Activated CD4-positive, alpha-beta T cell treated with anti-CD3 and anti-CD28 coated beads, Interleukin-2, Interleukin-4, amounts not matched to agents 100 ng/mL and 50 ng/mL, durations not matched to agents 16 hours and 8 hours (primary cell): ENCODE results near the gene CD14.
"Not testable (repeated sequence)": the region's sequence is repeated elsewhere in the genome, so short reads cannot be mapped to it uniquely, and the experiment has no call there.

Experiments used
- DNase-seq: peaks from one replicate; pipeline ENCODE4 v3.0.0-alpha.2; 2020; ENCODE audit warnings: low spot score

Gene CD14

DNA sequence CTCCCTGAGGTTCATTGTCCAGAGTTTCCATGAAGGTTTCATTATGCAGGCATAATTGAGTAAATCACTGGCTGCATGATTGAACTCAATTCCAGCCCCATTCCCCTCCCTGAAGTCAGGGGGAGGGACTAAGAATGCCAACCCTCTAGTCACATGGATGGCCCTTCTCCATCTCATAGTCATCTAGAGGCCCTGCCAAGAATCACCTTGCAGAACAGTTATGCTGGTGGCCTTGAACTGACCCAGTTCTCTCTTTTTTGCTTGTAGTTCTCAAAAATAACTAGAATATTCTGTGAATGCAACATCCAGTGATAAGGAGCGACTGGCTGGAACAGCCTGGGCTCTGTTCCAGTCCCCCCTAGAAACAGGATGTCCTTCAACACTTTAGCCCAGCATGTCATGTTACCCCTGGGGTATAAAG is 36.6 kb downstream of the CD14 start:
- DNase-seq, result no peak

DNA sequence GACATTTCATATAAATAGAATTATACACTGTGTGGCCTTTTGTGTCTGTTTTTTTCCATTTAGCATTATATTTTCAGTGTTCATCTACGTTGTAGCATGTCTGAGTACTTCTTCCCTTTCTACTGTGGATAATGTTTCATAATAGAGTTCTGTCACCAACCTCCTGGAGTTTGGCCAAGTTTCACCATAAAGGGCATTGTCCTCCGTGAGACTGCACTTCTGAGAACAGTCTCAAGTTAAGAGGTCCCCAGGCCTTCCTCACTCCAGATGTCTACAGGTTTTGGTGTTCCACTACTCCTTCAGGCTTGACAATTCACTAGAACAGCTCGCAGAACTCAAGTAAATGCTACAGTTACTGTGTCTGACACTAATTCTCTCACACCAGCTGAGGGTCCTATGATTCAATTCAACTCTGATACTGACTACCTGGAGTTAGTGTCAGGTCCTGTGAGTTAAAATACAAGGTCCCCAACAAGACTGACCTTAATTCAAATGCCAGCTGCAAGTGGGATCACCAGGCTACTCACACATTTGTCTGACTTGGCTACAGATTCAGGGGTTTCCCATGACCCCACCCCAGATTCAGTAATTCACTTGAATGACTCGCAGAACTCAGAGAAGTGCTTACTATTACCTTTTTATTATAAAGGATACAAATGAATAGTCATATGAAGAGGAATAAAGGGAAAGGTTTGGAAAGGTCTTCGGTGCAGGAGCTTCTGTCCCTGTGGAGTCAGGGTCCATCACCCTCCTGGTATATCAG is 37.3 kb downstream of the CD14 start:
- DNase-seq, result no peak

DNA sequence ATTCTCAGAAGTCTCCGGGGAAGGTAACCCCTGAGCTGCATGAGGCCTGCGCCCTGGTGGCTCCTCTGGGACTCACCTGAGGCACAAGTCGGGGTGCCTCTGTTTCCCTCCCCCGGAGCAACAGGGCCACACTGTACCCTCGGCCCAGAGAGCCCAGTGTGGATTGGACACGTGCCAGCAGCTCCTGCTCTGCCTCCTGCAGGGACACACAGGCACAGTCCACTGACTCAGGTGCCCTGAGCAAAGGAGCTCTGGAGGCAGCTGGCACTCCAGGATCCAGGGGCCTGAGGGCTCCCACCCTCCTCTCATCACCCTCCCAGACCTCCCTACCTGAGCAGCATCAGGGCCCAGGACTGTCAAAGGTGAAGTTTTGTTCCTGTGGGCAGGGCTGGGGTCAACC is 38.8 kb downstream of the CD14 start:
- no peak for DNase-seq

DNA sequence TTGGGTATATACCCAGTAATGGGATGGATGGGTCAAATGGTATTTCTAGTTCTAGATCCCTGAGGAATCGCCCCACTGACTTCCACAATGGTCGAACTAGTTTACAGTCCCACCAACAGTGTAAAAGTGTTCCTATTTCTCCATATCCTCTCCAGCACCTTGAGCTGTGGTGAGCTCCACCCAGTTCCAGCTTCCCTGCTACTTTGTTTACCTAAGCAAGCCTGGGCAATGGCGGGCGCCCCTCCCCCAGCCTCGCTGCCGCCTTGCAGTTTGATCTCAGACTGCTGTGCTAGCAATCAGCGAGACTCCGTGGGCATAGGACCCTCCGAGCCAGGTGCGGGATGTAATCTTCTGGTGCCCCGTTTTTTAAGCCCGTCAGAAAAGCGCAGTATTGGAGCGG is 39.9 kb downstream of the CD14 start:
- DNase-seq, result not testable (repeated sequence)

DNA sequence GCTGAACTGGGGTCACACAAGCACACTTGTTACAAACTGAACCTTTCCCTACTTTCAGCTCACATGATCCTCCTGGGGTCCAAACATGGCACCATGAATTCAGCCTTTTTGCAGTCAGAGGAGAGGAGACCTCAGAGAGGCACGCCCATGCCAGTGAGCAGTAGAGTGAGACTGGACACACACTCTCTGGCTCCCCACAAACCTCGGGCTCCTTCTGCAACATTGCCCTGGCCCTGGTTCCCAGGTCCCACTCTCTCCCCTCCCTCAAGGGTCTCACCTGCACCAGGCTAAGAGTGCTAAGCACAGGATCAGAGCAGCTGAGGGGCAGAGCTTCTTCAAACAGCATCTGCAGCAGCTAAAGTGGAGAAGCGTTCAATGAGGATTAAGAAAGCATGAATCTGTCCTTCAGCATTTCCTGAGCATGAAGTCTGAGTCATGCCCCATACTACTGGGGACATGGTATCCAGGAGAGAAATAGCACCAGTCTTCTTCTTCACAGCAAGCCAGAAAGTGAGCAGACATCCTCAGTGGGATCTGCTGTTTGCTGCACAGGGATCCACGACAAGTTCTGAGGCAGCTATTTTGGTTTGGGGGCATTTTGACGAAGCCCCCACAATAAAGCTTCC is 41.1 kb downstream of the CD14 start:
- no peak for DNase-seq

DNA sequence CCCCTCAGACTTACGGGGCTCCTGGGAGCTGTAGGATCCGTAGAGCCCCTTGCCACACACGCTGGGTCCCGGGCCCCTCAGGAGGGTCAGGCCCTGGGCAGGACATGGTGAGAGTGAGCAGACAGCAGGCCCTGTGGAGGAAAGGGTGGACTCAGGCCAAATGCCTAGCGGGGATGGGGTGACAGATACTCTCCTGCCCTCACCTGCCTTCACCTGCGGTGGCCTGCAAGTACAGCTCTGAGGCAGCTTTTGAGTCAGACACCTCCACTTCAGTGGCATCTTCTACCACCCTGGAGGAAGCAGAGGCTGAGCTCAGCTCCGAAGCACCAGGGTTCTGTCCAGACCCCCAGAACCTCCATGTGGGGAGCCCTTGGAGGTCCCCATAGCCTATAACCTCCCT is 42.1 kb downstream of the CD14 start:
- no peak for DNase-seq

DNA sequence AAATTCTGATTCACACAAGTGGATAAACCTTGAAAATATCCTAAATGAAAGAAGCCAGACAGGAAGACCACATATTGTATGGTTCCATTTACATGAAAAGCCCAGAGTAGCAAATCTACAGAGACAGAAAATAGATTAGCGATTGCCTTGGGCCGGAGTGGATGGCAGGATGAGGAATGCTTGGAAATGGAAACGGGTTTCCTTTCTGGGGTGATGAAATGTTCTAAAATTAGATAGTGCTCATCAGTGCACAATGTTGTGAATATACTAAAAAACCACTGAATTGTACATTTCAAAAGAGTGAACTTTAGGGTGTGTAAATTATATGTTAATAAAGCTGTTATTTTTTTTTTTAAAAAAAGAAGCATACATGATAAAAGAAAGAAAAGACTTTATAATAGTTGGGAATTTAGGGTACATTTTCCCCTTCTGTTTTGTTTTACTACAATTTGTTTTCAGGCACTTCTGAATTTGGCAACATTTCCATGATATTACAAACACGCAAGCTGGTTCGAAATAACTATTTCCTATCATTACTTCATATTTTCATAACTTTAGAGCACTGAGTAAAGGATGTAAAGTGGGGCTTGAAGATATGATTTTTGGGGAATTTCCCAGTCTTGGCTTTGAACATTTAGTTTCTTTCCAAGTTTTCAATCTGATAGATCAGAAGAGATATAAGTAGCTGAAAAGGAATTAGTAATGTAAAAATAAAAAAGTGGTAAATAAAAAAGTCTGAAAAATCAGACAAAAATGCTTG is 44.5 kb downstream of the CD14 start:
- no peak for DNase-seq

DNA sequence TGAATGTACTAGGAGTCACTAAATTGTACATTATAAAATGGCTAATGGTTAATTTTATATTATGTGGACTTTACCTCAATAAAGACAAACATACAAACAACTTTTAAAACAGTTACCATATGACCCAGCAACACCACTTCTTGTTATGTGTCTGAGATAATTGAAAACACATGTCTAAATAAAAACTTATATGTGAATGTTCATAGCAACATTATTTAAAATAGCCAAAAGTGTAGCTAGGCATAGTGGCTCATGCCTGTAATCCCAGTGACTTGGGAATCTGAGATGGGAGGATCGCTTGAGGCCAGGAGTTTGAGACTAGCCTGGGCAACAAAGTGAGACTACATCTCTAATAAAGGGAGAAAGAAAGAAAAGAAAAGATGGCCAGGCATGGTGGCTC is 45.5 kb downstream of the CD14 start:
- DNase-seq, result no peak
